ENCODE measurements around the gene ZNF267.
A peak's percentile ranks its signal among the peaks of the same experiment; 100 is the strongest.
"Not testable (repeated sequence)": the region's sequence is repeated elsewhere in the genome, so short reads cannot be mapped to it uniquely, and the experiment has no call there.

The ZNF267 gene

GRCh38 chr16:31873556-31874365 is at the start of gene ZNF267:
ZNF267 (plus strand) TSS chr16:31873807; CDS start chr16:31873967, 160 bp downstream.
- peak; percentile 96 for DNase-seq

- no peak for DNase-seq
Measured at GRCh38 chr16:31833047-31833446, 40.6 kb upstream of the ZNF267 start.

- not testable (repeated sequence) for DNase-seq
Measured at GRCh38 chr16:31836396-31836795, 37.2 kb upstream of the ZNF267 start.

GRCh38 chr16:31842864-31843263 is 30.7 kb upstream of the ZNF267 start:
- DNase-seq: no peak

- not testable (repeated sequence) for DNase-seq
Measured at GRCh38 chr16:31848572-31848971, 25.0 kb upstream of the ZNF267 start.

- no peak for DNase-seq
Measured at GRCh38 chr16:31853291-31853690, 20.3 kb upstream of the ZNF267 start.

- DNase-seq: no peak
Measured at GRCh38 chr16:31860508-31860907, 13.1 kb upstream of the ZNF267 start.

GRCh38 chr16:31861455-31861854 is 12.2 kb upstream of the ZNF267 start:
- no peak for DNase-seq

- no peak for DNase-seq
Measured at GRCh38 chr16:31862761-31863160, 10.8 kb upstream of the ZNF267 start.

GRCh38 chr16:31868164-31868563 is 5.4 kb upstream of the ZNF267 start:
- DNase-seq: no peak

- DNase-seq: peak; percentile 89
Measured at GRCh38 chr16:31868691-31869167, 4.9 kb upstream of the ZNF267 start.

GRCh38 chr16:31869511-31870201 is 4.0 kb upstream of the ZNF267 start:
- peak; percentile 80 for DNase-seq

- DNase-seq: no peak
Measured at GRCh38 chr16:31870809-31871208, 2.8 kb upstream of the ZNF267 start.

GRCh38 chr16:31871510-31871909 is 2.1 kb upstream of the ZNF267 start:
- DNase-seq: no peak

GRCh38 chr16:31872201-31872600 is 1.4 kb upstream of the ZNF267 start:
- no peak for DNase-seq

GRCh38 chr16:31874366-31875111 is 932 bp downstream of the ZNF267 start:
- DNase-seq: peak; percentile 52

- peak; percentile 25 for DNase-seq
Measured at GRCh38 chr16:31875112-31875803, 1.7 kb downstream of the ZNF267 start.

- no peak for DNase-seq
Measured at GRCh38 chr16:31875928-31876547, 2.4 kb downstream of the ZNF267 start.

- DNase-seq: peak; percentile 62
Measured at GRCh38 chr16:31876951-31877828, 3.6 kb downstream of the ZNF267 start.

- peak; percentile 45 for DNase-seq
Measured at GRCh38 chr16:31877876-31878642, 4.5 kb downstream of the ZNF267 start.
